ENCODE measurements around the gene PNO1.

- TF ChIP-seq CTCF (IDR thresholded peaks at IDR 0.05; ENCODE audit: low read depth, low read length) = no peak
- TF ChIP-seq EZH2phosphoT487 (IDR thresholded peaks at IDR 0.05; ENCODE audit: low read depth) = no peak
These were observed 49.6 kb upstream of the PNO1 start for GRCh38 chr2:68108120-68108519.

All from OCI-LY3 (cell line).